Breast epithelium (tissue), 4 donors: ENCODE measurements around the gene PSAP. TPM values are rescaled to one million over a fixed set of nuclear protein-coding genes. Genes with fewer than 3 reads are reported as not detected.

Experiments
- DNase-seq, 2 donors: peaks; one replicate each; pipeline ENCODE4 v3.0.0-alpha.2; 2019; ENCODE audit warnings: low spot score in 2 of 2
- H3K27ac ChIP-seq, 2 donors: fragments of 200-600 bp; sonication (generic) in 1 of 2; one replicate each; pipeline ENCODE4 v1.5.1; 2016 to 2019; ENCODE audit warnings: mild to moderate bottlenecking in 1 of 2
- H3K27me3 ChIP-seq, 2 donors: fragments of 200-600 bp; sonication (generic) in 1 of 2; one replicate each; pipeline versions ENCODE4 v1.5.1 to v1.6.0; 2017 to 2019; ENCODE audit warnings: control low read depth in 1 of 2, mild to moderate bottlenecking in 1 of 2
- H3K36me3 ChIP-seq: fragments of 200-600 bp; one replicate; pipeline ENCODE4 v1.5.1; 2019
- H3K4me1 ChIP-seq, 2 donors: fragments of 200-600 bp; sonication (generic); one replicate each; pipeline ENCODE4 v1.5.1; 2016 to 2019; ENCODE audit warnings: control low read depth in 1 of 2
- H3K4me3 ChIP-seq, 3 donors: fragments of 200-600 bp; sonication (generic); 1 replicate in 2 of 3; 2 replicates in 1 of 3; pipeline ENCODE4 v1.5.1; 2016 to 2019; ENCODE audit warnings: mild to moderate bottlenecking in 3 of 3, moderate library complexity in 2 of 3
- H3K9me3 ChIP-seq, 2 donors: fragments of 200-600 bp; sonication (generic) in 1 of 2; one replicate each; pipeline ENCODE4 v1.5.1; 2016 to 2019; ENCODE audit warnings: control low read depth in 1 of 2
- POLR2A ChIP-seq: fragments of 450-650 bp; IDR thresholded peaks from one replicate; pipeline ENCODE4 v1.6.1; 2016; ENCODE audit warnings: antibody characterized with exemption, mild to moderate bottlenecking, moderate library complexity
- POLR2AphosphoS5 ChIP-seq, 3 donors: sonication (generic); formaldehyde crosslinking; IDR thresholded peaks; one replicate each; pipeline ENCODE4 v1.6.1; 2017; ENCODE audit warnings: antibody characterized with exemption in 3 of 3
- intact Hi-C: fragments of 100-400 bp; cut with DNase I; formaldehyde crosslinking; loops from one replicate; pipeline ENCODE4 v1.15.1; 2023; ENCODE audit warnings: low total_unique reads
- total RNA-seq, 3 donors: library from RNA; depleted of rRNA; stranded (reverse); fragments of >200 nt; gene quantifications; one replicate each; pipeline ENCODE4 v1.1.0, GENCODE V29; 2016
- TF ChIP-seq, protein P1 (sequence below), 3 donors: fragments of 450-650 bp; IDR thresholded peaks; one replicate each; pipeline ENCODE4 v1.5.1; 2016 to 2017; ENCODE audit warnings: antibody characterized with exemption in 3 of 3, mild to moderate bottlenecking in 3 of 3, moderate library complexity in 3 of 3

The PSAP gene
- total RNA-seq, 3 donors from 2014 or later: 623 to 1,873 (median 945) TPM

DNA sequence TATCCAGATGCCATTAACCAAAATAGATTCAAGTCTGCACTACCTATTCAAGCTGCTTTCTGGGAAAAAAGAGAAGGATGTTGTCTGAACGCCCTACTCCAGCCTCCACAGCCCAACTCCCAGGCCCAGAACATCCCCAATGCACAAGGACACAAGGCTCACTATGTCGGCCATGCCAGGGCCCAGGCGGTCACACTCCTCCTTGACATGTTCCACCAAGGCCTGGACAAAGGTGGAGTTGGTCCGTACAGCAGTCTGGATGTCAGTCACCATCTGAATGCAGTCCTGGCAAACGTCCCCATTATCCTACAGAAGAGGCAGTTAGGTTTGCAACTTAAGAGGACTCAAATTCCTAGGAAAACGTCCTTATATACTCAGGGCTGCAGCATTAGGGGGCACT lies 23.2 kb downstream of the PSAP start:
- Histone ChIP-seq H3K27ac (no peak overlapping the region), H3K27me3 (no peaks in the 10 kb centered on the region), H3K36me3 (peaks cover 18% of the 10 kb centered on the region), H3K4me1 (no peaks in the 10 kb centered on the region), H3K4me3 (no peak overlapping the region), H3K9me3 (no peaks in the 10 kb centered on the region)
- intact Hi-C loops: no loop called here
- DNase-seq: no peak
- TF ChIP-seq POLR2AphosphoS5 (IDR thresholded peaks at IDR 0.05): no peak
- no peak for TF ChIP-seq POLR2A
- TF ChIP-seq, protein P1, sequence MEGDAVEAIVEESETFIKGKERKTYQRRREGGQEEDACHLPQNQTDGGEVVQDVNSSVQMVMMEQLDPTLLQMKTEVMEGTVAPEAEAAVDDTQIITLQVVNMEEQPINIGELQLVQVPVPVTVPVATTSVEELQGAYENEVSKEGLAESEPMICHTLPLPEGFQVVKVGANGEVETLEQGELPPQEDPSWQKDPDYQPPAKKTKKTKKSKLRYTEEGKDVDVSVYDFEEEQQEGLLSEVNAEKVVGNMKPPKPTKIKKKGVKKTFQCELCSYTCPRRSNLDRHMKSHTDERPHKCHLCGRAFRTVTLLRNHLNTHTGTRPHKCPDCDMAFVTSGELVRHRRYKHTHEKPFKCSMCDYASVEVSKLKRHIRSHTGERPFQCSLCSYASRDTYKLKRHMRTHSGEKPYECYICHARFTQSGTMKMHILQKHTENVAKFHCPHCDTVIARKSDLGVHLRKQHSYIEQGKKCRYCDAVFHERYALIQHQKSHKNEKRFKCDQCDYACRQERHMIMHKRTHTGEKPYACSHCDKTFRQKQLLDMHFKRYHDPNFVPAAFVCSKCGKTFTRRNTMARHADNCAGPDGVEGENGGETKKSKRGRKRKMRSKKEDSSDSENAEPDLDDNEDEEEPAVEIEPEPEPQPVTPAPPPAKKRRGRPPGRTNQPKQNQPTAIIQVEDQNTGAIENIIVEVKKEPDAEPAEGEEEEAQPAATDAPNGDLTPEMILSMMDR (IDR thresholded peaks at IDR 0.05): no peak

DNA sequence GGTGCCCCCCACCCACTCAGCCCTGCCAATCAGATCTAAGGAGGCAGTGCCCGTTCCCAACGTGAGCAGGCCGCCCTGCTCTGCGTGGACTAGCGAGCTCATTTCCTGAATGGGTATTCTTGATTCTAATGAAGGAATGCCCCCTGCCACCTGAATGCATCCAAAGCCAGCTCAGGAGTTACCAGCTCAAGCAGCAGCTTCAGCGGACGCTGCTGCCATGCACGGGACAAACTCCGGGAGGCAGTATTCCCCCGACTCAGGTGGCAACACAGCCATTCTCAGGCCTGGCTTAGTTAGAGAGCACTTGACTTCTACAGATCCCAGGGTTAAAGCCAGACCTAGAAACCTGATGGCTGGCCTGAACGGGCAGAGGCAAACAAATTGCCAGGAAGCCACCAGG lies 25.8 kb downstream of the PSAP start:
- H3K36me3 ChIP-seq: peaks cover 18% of the 10 kb centered on the region
- H3K4me1 ChIP-seq: no peaks in the 10 kb centered on the region
- TF ChIP-seq, protein P1 (IDR thresholded peaks at IDR 0.05): no peak
- TF ChIP-seq POLR2AphosphoS5 (IDR thresholded peaks at IDR 0.05) (no peak), POLR2A (no peak)
- no peak overlapping the region for H3K4me3 ChIP-seq
- H3K27ac ChIP-seq: no peak overlapping the region
- H3K9me3 ChIP-seq: no peaks in the 10 kb centered on the region
- DNase-seq: no peak
- intact Hi-C loops: no loop called here
- H3K27me3 ChIP-seq: no peaks in the 10 kb centered on the region

DNA sequence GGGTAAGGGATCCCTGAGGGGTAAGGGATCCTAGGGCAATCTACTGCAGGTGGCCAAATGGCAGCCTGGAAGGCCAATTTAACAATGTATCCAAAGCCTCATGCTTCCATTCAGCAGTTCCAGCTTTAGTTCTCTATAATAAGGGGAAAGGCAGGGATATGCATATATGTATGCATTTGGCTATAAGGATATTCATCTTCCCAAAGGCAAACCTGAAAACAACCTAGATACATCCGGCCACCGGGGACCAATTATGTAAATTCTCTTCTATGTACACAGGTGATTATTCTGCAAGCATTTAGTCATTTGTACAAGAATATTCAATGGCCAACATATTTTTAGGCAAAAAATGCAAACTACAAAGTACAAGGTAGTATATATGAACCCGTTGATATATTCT lies 26.7 kb downstream of the PSAP start:
- peaks cover 19% of the 10 kb centered on the region for H3K36me3 ChIP-seq
- DNase-seq: no peak
- TF ChIP-seq POLR2A (no peak), POLR2AphosphoS5 (IDR thresholded peaks at IDR 0.05) (no peak)
- TF ChIP-seq, protein P1 (IDR thresholded peaks at IDR 0.05): no peak
- H3K4me1 ChIP-seq: no peaks in the 10 kb centered on the region
- H3K9me3 ChIP-seq: no peaks in the 10 kb centered on the region
- no peak overlapping the region for H3K27ac ChIP-seq
- H3K27me3 ChIP-seq: no peaks in the 10 kb centered on the region
- H3K4me3 ChIP-seq: no peak overlapping the region
- intact Hi-C loops: no loop called here

DNA sequence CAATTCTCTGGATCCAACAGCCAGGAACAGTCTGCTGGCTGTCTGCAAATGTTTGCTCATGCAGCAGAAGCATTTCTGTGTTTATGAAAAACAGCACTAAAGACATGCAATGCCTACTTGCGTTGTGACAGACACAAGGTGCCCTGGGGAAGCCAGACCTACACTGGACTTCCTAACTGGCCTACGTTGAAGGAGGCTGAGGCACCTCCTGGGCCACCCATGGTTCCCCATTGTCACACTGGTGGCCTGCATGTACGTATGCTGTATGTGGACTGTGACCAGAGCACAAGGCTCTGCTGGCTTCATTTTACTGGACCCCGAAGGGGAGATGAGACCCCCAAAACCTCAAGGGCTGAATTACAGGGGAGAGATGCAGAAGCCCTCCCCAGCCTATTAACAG lies 27.7 kb downstream of the PSAP start:
- no peak overlapping the region for H3K27ac ChIP-seq
- DNase-seq: no peak
- intact Hi-C loops: loop anchor here (1.0 kb wide), 1 partner anchor 27 kb away; no protein-coding TSS in a partner anchor
- H3K9me3 ChIP-seq: no peaks in the 10 kb centered on the region
- TF ChIP-seq, protein P1 (IDR thresholded peaks at IDR 0.05): no peak
- TF ChIP-seq POLR2AphosphoS5 (IDR thresholded peaks at IDR 0.05) (no peak), POLR2A (no peak)
- no peaks in the 10 kb centered on the region for H3K27me3 ChIP-seq
- peaks cover 15% of the 10 kb centered on the region for H3K36me3 ChIP-seq
- no peaks in the 10 kb centered on the region for H3K4me1 ChIP-seq
- no peak overlapping the region for H3K4me3 ChIP-seq

DNA sequence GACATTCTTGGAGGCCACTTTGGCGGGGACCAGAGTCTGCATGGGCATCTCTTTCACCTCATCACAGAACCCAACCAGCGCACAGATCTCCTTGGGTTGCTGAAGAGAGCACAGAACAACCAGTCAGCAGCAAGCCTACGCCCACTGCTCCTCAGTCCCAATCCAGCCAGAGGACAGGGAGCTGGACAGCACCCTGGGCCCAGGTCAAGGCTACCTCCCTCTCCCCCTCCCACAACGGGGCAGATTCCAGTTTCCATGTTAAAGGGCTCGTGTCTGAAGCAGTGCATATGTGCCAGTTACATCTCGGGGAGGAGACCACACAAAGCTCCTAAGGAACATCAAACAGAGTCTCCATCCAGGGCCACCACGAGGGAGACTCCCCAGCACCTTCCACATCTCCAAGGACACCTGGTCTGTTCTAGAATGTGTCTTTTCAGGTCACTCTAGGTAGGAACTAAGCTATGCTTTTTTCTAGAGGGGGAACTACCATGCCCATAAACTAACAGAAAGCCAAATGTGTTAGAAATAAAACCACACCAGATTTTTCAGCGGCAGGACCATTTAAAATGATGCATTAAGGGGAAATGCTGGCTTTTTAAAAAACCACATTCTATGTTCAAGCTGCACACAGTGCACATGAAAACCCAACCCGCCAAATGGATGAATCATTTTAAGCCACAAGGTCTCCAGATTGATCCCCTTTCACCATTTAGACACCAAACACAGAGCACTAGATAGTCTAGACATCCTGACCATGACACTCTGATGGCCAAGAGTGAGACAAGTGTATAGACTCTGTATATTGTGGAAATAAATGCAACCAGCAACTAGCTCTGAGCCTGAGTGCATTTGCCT lies 28.9 kb downstream of the PSAP start:
- Histone ChIP-seq H3K27ac (no peak overlapping the region), H3K4me1 (no peaks in the 10 kb centered on the region), H3K36me3 (peaks cover 15% of the 10 kb centered on the region)

More for the DNA sequence above, 28.9 kb downstream of the PSAP start:
- no peak overlapping the region for H3K4me3 ChIP-seq
- TF ChIP-seq, protein P1 (IDR thresholded peaks at IDR 0.05): no peak
- TF ChIP-seq POLR2A (no peak), POLR2AphosphoS5 (IDR thresholded peaks at IDR 0.05) (no peak)
- no peaks in the 10 kb centered on the region for H3K9me3 ChIP-seq
- intact Hi-C loops: no loop called here
- H3K27me3 ChIP-seq: no peaks in the 10 kb centered on the region
- no peak for DNase-seq
